HCT116 (cell line): ENCODE measurements around the gene VRK1.

Experiments
- ELF1 ChIP-seq: IDR thresholded peaks from 2 replicates; pipeline ENCODE4 v1.6.1; 2012; ENCODE audit warnings: low read depth, borderline replicate concordance
- FOSL1 ChIP-seq: IDR thresholded peaks from 2 replicates; pipeline ENCODE4 v1.6.1; 2012; ENCODE audit warnings: low read depth
- SRF ChIP-seq: IDR thresholded peaks from 2 replicates; pipeline ENCODE4 v1.6.1; 2012; ENCODE audit warnings: low read depth
- ZNF274 ChIP-seq: fragments of 200-500 bp; sonication (Bioruptor generic); IDR thresholded peaks from 2 replicates; pipeline ENCODE4 v1.6.1; 2014; ENCODE audit warnings: mild to moderate bottlenecking, low read depth, low read length, inconsistent platforms
- TF ChIP-seq, protein P1 (sequence below), 3 experiments: fragments of 200-600 bp in 1 of 3; sonication (generic) in 1 of 3; IDR thresholded peaks in 2 of 3; conservative IDR thresholded peaks in 1 of 3; 2 replicates each; pipeline ENCODE4 v1.5.1; 2012 to 2017; ENCODE audit warnings: low read depth in 2 of 3, low read length in 2 of 3, antibody characterized with exemption in 1 of 3, borderline replicate concordance in 1 of 3, control low read depth in 1 of 3, mild to moderate bottlenecking in 1 of 3, mixed read lengths in 1 of 3, mixed run types in 1 of 3, moderate library complexity in 1 of 3; ENCODE audit not compliant: insufficient read depth in 1 of 3
- TF ChIP-seq, protein P2 (sequence below): IDR thresholded peaks from 2 replicates; pipeline ENCODE4 v1.6.1; 2012; ENCODE audit warnings: low read depth

DNA sequence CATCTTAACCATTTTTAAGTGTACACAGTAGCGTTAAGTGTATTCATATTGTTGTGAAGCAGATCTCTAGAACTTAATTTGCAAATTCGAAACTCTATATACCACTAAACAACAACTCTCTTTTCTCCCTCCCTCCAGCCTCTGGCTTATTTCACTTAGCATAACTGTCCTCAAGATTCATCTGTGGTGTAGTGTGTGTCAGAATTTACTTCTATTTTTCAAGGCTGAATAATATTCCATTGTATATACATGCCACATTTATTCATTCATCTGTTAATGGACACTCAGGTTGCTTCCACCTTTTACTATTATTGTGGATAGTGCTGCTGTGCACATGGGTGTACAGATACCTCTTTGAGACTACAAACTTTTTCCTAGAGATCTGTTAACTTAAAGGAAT is 26.5 kb downstream of the VRK1 start:
- TF ChIP-seq FOSL1 = no peak
- no peak for TF ChIP-seq ZNF274
- no peak for TF ChIP-seq ELF1
- TF ChIP-seq, protein P1, sequence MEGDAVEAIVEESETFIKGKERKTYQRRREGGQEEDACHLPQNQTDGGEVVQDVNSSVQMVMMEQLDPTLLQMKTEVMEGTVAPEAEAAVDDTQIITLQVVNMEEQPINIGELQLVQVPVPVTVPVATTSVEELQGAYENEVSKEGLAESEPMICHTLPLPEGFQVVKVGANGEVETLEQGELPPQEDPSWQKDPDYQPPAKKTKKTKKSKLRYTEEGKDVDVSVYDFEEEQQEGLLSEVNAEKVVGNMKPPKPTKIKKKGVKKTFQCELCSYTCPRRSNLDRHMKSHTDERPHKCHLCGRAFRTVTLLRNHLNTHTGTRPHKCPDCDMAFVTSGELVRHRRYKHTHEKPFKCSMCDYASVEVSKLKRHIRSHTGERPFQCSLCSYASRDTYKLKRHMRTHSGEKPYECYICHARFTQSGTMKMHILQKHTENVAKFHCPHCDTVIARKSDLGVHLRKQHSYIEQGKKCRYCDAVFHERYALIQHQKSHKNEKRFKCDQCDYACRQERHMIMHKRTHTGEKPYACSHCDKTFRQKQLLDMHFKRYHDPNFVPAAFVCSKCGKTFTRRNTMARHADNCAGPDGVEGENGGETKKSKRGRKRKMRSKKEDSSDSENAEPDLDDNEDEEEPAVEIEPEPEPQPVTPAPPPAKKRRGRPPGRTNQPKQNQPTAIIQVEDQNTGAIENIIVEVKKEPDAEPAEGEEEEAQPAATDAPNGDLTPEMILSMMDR (IDR thresholded peaks at IDR 0.05 in 2 of 3, conservative IDR thresholded peaks at IDR 0.05 in 1 of 3; ENCODE audit: borderline replicate concordance in 1 of 3, insufficient read depth in 1 of 3, low read depth in 2 of 3, low read length in 2 of 3) = no peak
- TF ChIP-seq, protein P2, sequence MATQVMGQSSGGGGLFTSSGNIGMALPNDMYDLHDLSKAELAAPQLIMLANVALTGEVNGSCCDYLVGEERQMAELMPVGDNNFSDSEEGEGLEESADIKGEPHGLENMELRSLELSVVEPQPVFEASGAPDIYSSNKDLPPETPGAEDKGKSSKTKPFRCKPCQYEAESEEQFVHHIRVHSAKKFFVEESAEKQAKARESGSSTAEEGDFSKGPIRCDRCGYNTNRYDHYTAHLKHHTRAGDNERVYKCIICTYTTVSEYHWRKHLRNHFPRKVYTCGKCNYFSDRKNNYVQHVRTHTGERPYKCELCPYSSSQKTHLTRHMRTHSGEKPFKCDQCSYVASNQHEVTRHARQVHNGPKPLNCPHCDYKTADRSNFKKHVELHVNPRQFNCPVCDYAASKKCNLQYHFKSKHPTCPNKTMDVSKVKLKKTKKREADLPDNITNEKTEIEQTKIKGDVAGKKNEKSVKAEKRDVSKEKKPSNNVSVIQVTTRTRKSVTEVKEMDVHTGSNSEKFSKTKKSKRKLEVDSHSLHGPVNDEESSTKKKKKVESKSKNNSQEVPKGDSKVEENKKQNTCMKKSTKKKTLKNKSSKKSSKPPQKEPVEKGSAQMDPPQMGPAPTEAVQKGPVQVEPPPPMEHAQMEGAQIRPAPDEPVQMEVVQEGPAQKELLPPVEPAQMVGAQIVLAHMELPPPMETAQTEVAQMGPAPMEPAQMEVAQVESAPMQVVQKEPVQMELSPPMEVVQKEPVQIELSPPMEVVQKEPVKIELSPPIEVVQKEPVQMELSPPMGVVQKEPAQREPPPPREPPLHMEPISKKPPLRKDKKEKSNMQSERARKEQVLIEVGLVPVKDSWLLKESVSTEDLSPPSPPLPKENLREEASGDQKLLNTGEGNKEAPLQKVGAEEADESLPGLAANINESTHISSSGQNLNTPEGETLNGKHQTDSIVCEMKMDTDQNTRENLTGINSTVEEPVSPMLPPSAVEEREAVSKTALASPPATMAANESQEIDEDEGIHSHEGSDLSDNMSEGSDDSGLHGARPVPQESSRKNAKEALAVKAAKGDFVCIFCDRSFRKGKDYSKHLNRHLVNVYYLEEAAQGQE = no peak
- no peak for TF ChIP-seq SRF
